ENCODE data around the gene SEPTIN5.
A peak's percentile ranks its signal among the peaks of the same experiment; 100 is the strongest.

Gene SEPTIN5

DNA sequence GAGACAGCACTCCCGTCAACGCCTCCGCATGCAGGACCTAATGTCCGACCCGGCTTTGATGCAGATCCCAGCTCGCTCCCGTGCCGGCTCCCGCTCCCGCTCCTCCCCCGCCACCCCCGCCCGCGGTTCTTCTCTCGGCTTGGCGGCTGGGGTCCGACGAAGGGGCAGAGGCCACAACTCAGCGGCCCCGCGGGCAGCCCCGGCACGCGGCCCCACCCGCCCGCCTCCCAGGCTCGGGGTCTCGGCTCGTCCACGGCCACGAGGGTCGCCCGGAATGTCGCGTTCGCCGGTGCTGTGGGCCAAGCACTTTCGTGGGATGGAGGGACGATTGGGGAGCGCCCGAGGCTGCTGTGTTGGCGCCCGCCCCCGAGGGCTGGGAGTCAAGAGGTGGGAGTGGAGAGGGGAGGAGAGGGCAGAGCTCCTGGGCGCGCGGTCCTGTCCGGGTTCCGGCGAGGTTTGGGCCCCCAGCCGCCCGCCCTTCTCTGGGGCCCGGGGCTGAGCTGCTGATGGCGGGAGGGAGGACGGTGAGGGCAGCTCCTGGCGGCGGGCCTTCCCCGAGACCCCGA, 40.9 kb downstream of the SEPTIN5 start:
- Histone ChIP-seq H3K9me3 (ENCODE audit: control insufficient read depth, low read length) (no peaks in the 10 kb centered on the region), H3K4me1 (ENCODE audit: control insufficient read depth, insufficient read depth, low read length, poor library complexity, severe bottlenecking) (peaks cover 21% of the 10 kb centered on the region), H3K27ac (ENCODE audit: low read depth, low read length, severe bottlenecking) (no peak overlapping the region), H3K4me3 (ENCODE audit: extremely low read depth, insufficient read depth, low read length, poor library complexity, severe bottlenecking) (peak overlapping the region; percentile 1), H3K36me3 (ENCODE audit: control insufficient read depth, insufficient read depth, low read length) (no peaks in the 10 kb centered on the region)
- WGBS, 2 experiments (ENCODE audit: insufficient coverage in 2 of 2) = 1 to 2% methylated on average over 41 to 52 of the region's 59 CpGs

DNA sequence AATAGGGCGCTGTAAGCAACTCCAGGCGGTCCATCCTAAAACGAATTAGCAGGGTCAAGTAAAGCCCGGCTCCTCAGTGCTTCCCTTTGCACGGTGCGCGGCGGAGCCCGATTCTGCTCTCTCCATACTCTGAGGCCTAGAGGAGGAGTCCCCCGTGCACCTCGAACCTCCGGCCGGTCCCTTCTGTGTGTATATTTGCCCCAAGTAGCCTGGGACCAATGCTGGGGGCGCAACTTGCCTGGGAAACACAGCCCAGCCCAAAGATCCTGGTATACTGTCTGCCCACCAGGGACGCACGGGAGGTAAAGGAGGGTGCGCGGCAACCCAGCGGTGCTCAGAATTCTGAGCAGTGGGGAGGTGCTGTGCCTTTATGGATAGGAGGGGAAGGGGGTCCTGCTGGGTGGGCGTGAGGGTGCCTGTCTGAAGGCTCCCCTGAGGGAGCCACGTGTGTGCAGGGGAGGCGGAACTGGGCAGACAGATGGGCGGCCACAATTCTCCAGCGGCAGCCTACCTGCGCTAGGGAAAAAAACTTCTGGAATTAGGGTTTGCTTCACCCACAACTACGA, 41.5 kb downstream of the SEPTIN5 start:
- WGBS, 2 experiments (ENCODE audit: insufficient coverage in 2 of 2) = 3 to 5% methylated on average over 23 to 25 of the region's 26 CpGs
- Histone ChIP-seq H3K9me3 (ENCODE audit: control insufficient read depth, low read length) (no peaks in the 10 kb centered on the region), H3K36me3 (ENCODE audit: control insufficient read depth, insufficient read depth, low read length) (no peaks in the 10 kb centered on the region), H3K4me3 (ENCODE audit: extremely low read depth, insufficient read depth, low read length, poor library complexity, severe bottlenecking) (no peak overlapping the region), H3K4me1 (ENCODE audit: control insufficient read depth, insufficient read depth, low read length, poor library complexity, severe bottlenecking) (peaks cover 17% of the 10 kb centered on the region), H3K27ac (ENCODE audit: low read depth, low read length, severe bottlenecking) (no peak overlapping the region)

DNA sequence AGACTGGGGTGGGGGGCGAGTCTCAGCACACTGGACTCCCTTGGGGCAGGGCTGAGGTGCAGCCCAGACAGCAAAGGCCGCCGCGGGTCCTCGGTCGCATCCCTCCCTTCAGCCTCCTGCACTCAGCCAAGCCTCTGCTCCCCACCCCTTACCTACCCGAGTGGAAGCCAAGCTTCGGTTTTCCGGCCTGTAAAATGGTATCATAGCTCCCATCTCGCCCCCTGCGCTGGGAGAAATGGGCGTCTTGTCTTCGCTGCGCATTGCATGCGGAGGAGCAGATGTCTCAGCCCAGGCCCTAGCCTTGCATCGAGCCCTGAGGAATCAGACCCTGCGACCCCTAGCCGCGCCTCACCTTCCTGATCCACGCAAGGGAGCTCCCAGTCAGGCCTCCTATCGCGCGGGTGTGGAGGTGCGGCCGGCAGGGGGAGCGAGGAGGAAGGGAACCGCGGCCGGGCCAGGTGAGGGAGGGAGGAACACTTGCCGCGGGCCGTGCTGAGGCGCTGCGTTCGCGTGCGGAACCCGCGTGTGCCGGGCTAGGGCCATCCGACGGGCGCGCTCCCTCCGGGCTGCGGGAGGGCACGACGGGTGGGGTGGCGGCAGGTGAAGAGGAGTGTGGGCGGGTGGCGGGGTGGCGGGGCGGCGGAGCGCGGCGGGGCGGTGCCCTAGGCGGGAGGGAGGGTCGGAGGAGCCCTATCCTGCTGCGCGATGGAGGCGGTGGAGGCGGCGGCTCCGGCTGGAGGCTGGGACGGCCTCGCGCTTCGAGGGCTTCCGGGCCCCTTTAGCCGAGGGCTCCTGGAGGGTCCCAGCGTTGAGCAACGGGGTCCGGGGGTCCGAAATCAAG, 42.2 kb downstream of the SEPTIN5 start:
- H3K4me3 ChIP-seq (ENCODE audit: extremely low read depth, insufficient read depth, low read length, poor library complexity, severe bottlenecking) = no peak overlapping the region
- H3K9me3 ChIP-seq (ENCODE audit: control insufficient read depth, low read length) = no peaks in the 10 kb centered on the region
- H3K4me1 ChIP-seq (ENCODE audit: control insufficient read depth, insufficient read depth, low read length, poor library complexity, severe bottlenecking) = peaks cover 10% of the 10 kb centered on the region
- 4 to 6% methylated on average over 35 to 40 of the region's 76 CpGs for WGBS, 2 experiments (ENCODE audit: insufficient coverage in 2 of 2)
- H3K27ac ChIP-seq (ENCODE audit: low read depth, low read length, severe bottlenecking) = no peak overlapping the region
- no peaks in the 10 kb centered on the region for H3K36me3 ChIP-seq (ENCODE audit: control insufficient read depth, insufficient read depth, low read length)

DNA sequence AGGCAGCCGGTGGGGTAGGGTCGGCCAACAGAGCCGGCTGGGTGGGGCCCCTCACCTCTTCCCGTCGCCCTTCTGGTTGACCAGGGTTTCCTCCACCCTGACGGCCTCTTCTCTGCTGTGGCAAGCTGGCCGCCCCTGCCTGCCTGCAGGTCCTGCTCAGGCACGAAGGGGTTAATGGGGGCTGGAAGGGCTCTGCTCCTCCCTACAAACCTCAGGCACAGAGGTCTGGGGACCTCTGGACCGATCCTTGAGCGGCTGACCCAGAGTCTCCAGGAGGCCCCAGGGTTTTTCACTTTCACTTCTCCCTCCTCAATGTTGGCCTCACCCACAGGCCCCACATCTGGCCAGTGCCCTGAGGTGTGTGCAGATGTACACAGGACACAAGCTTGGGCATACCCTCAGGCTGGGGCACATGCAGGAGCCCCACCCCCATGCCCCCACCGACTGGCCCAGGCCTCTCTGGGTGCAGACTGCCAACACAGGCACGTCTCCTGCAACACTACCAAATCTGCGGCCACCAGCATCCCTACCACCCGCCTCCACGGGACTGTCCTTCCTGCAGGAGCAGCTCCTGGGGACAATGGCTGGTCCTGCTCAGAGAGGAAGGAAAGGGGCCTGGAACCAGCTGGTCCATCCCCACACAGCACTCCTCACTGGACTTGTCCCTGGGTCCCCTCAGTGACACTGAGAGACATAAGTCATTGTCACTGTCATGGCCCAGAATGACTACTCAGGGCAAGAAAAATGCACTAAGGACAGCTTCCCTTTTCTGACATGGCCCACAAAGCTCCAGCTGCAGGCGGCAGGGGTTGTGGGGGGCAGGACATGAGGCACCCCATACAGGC, 43.1 kb downstream of the SEPTIN5 start:
- no peak overlapping the region for H3K27ac ChIP-seq (ENCODE audit: low read depth, low read length, severe bottlenecking)
- 16 to 20% methylated on average over 6 to 12 of the region's 16 CpGs for WGBS, 2 experiments (ENCODE audit: insufficient coverage in 2 of 2)
- H3K4me3 ChIP-seq (ENCODE audit: extremely low read depth, insufficient read depth, low read length, poor library complexity, severe bottlenecking) = no peak overlapping the region
- H3K4me1 ChIP-seq (ENCODE audit: control insufficient read depth, insufficient read depth, low read length, poor library complexity, severe bottlenecking) = peaks cover 9% of the 10 kb centered on the region
- H3K36me3 ChIP-seq (ENCODE audit: control insufficient read depth, insufficient read depth, low read length) = no peaks in the 10 kb centered on the region
- H3K9me3 ChIP-seq (ENCODE audit: control insufficient read depth, low read length) = no peaks in the 10 kb centered on the region

DNA sequence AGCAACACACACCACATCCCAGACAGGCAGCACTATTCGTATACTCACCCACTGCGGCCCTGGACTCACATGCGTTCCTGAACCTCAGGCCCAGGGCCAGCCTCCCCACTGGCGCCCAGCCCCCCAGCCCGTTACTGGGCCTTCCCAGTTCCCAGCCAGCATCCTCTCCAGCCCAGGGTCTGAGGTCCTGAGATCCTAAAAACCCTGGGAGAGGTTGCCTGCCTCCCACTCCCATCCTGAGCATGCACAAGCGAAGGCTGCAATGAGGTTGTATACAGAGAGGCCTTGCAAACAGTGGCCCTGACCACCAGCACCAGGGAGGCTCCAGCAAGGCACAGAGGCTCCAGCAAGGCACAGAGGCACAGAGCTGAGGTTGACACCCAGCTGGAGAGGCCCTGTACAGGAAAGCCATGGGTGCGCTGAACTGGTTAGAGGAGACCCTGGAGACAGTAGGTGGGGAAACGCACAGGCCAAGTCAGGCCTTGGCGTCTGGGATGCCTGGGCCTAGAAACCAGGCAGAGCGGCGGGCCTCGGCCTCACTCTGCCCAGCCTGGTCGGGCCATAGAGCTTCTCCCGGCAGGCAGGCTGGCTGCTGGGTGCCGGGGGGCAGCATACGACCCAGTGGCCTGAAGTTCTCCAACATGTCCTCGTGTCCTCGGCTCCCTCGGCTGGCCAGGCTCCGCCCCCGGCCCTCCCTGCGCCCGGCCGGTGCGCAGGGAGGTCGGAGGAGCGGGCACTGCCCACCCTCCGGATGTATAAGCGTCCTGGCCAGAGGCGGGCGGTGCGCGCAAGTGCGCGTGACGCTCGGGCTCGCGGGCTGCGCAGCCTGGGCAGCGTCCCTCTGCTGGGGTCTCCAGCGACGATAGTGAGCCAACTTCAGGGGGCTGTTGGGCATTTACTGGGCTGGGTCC, 43.9 kb downstream of the SEPTIN5 start:
- no peak overlapping the region for H3K4me3 ChIP-seq (ENCODE audit: extremely low read depth, insufficient read depth, low read length, poor library complexity, severe bottlenecking)
- WGBS, 2 experiments (ENCODE audit: insufficient coverage in 2 of 2) = 23 to 24% methylated on average over 37 to 43 of the region's 43 CpGs

DNA sequence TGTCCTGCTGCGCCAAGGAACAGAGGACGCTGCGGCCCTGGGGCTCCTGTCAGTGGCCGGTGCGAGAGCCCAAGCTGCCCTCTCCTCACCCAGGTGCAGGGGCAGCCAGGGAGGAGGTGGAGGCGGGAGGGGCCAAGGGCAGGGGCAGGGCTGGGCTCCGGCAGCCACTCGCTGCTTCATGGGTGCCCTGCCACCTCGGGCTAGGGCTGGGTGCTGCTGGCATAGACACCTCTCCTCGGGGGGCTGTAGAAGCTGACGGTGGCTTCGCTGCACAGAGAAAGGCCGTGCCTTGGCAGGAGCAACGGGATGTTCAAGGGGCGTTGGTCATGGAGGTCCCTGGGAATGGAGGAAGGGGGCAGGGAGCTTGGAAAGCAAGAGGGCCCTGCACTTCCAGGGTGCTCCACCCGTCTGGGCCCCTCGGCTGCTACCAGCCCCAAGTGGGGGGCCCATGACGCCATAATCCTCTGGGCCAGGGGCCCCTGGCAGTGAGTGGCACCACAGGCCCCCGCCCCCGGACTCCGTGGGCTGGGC, 44.7 kb downstream of the SEPTIN5 start:
- 4 to 8% methylated on average over 13 to 19 of the region's 21 CpGs for WGBS, 2 experiments (ENCODE audit: insufficient coverage in 2 of 2)
- Histone ChIP-seq H3K4me3 (ENCODE audit: extremely low read depth, insufficient read depth, low read length, poor library complexity, severe bottlenecking) (no peak overlapping the region), H3K9me3 (ENCODE audit: control insufficient read depth, low read length) (no peaks in the 10 kb centered on the region), H3K4me1 (ENCODE audit: control insufficient read depth, insufficient read depth, low read length, poor library complexity, severe bottlenecking) (peaks cover 9% of the 10 kb centered on the region), H3K27ac (ENCODE audit: low read depth, low read length, severe bottlenecking) (no peak overlapping the region), H3K36me3 (ENCODE audit: control insufficient read depth, insufficient read depth, low read length) (no peaks in the 10 kb centered on the region)

More for the DNA sequence above, 43.9 kb downstream of the SEPTIN5 start:
- Histone ChIP-seq H3K4me1 (ENCODE audit: control insufficient read depth, insufficient read depth, low read length, poor library complexity, severe bottlenecking) (peaks cover 9% of the 10 kb centered on the region), H3K9me3 (ENCODE audit: control insufficient read depth, low read length) (no peaks in the 10 kb centered on the region), H3K27ac (ENCODE audit: low read depth, low read length, severe bottlenecking) (no peak overlapping the region), H3K36me3 (ENCODE audit: control insufficient read depth, insufficient read depth, low read length) (no peaks in the 10 kb centered on the region)

DNA sequence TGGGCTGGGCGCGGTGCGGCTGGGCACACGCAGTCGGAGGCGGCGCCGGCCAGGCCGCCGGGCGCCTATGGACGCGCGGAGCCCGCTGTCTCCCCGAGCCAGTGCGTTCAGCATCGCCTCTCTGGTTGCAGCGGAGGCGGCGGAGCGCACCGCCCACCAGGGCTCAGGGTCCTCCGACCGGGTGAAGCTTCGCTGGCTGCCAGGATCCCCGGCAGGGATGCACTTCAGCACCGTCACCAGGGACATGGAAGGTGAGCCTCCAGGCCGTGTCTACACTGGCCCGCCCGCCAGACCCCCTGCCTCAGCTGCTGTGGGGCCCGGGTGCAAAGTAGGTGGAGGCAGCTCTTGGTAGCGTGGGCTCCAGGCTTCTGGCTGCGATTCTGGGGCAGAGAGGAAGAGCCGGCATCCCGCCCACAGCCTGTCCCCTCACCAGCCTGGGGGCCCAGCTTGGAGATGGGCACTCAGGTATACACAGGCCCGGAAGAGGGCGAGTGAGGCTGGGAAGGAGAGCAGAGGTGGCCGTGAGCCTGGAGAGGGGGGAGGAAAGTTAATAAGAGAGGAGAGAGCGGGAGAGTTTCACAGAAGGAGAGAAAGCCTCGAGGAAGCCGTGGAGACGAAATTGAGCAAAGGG, 45.2 kb downstream of the SEPTIN5 start:
- Histone ChIP-seq H3K36me3 (ENCODE audit: control insufficient read depth, insufficient read depth, low read length) (no peaks in the 10 kb centered on the region), H3K4me1 (ENCODE audit: control insufficient read depth, insufficient read depth, low read length, poor library complexity, severe bottlenecking) (peaks cover 11% of the 10 kb centered on the region), H3K4me3 (ENCODE audit: extremely low read depth, insufficient read depth, low read length, poor library complexity, severe bottlenecking) (no peak overlapping the region), H3K9me3 (ENCODE audit: control insufficient read depth, low read length) (no peaks in the 10 kb centered on the region), H3K27ac (ENCODE audit: low read depth, low read length, severe bottlenecking) (no peak overlapping the region)
- WGBS, 2 experiments (ENCODE audit: insufficient coverage in 2 of 2) = 2 to 3% methylated on average over 22 to 40 of the region's 43 CpGs

DNA sequence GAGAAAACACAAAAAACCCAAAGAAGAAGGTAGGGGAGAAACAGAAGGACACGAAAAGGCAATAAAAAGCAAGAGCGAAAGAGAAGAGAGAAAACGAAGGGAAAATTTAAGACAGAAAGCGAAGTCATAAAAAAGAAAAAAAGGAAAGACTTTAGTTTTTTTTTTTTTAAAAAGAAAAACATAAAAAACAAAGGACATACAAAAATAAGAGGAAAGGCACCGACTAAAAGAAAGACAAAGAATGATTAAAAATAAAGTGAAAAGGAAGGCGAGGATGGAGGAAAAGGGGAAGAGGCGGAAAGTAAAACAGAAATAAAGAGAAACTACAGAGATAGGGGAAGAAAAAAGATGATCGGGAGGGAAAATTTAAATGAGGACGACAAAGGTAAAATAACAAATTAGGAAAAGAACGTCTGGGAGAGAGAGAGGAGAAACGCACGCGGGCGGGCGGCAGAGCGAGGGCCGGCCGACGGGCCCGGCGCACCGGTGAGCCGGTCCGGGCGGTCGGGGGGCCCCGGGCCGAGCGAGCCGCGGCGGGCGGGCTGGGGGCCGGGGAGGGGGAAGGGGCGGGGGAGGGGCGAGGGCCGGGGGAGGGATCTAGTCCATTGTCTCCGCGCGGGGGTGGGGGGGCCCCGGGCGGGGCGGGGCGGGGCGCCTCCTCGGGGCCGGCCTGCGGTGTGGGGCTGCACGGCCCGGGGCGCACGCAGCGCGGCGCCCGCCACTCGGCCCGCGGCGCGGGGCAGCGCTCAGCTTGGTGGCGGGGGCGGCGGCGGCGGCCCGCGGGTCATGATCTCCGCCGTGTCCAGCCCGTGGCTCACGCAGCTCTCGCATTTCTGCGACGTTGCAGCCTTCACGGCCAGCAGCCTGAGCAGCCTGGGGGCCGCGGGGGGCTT, 46.0 kb downstream of the SEPTIN5 start, which contains the start of gene TBX1:
Gene TBX1, plus strand, starts transcription at position 721 of the 893 bp plus-strand sequence. Its CDS starts 66 bp downstream, at position 787.
- H3K36me3 ChIP-seq (ENCODE audit: control insufficient read depth, insufficient read depth, low read length) = no peaks in the 10 kb centered on the region
- H3K4me1 ChIP-seq (ENCODE audit: control insufficient read depth, insufficient read depth, low read length, poor library complexity, severe bottlenecking) = peaks cover 19% of the 10 kb centered on the region
- H3K9me3 ChIP-seq (ENCODE audit: control insufficient read depth, low read length) = no peaks in the 10 kb centered on the region
- no peak within 1 kb of the TSS for H3K27ac ChIP-seq (ENCODE audit: low read depth, low read length, severe bottlenecking)
- 1% methylated on average over 29 to 41 of the region's 79 CpGs for WGBS, 2 experiments (ENCODE audit: insufficient coverage in 2 of 2)
- no peak within 1 kb of the TSS for H3K4me3 ChIP-seq (ENCODE audit: extremely low read depth, insufficient read depth, low read length, poor library complexity, severe bottlenecking)
